LNCAP (cell line): ENCODE results near the gene CRYBA4.

Source experiments
- CTCF ChIP-seq: fragments of 450-650 bp; IDR thresholded peaks from 2 replicates; pipeline ENCODE4 v1.5.1; 2017; ENCODE audit warnings: mild to moderate bottlenecking

CRYBA4 gene

GRCh38 chr22:26632422-26633155 is 10.8 kb downstream of the CRYBA4 start:
- TF ChIP-seq CTCF: no peak

- TF ChIP-seq CTCF: no peak
Measured at GRCh38 chr22:26634189-26634588, 12.4 kb downstream of the CRYBA4 start.

GRCh38 chr22:26635117-26635516 is 13.4 kb downstream of the CRYBA4 start:
- no peak for TF ChIP-seq CTCF

- TF ChIP-seq CTCF: no peak
Measured at GRCh38 chr22:26636296-26636695, 14.5 kb downstream of the CRYBA4 start.

GRCh38 chr22:26642465-26643417 is 21.0 kb downstream of the CRYBA4 start:
- TF ChIP-seq CTCF: no peak

- no peak for TF ChIP-seq CTCF
Measured at GRCh38 chr22:26643418-26644100, 21.8 kb downstream of the CRYBA4 start.

GRCh38 chr22:26646158-26646557 is 24.4 kb downstream of the CRYBA4 start:
- TF ChIP-seq CTCF: no peak
